Measurements from ENCODE around the gene MORN5.
A peak's percentile ranks its signal among the peaks of the same experiment; 100 is the strongest.

Gene MORN5

DNA sequence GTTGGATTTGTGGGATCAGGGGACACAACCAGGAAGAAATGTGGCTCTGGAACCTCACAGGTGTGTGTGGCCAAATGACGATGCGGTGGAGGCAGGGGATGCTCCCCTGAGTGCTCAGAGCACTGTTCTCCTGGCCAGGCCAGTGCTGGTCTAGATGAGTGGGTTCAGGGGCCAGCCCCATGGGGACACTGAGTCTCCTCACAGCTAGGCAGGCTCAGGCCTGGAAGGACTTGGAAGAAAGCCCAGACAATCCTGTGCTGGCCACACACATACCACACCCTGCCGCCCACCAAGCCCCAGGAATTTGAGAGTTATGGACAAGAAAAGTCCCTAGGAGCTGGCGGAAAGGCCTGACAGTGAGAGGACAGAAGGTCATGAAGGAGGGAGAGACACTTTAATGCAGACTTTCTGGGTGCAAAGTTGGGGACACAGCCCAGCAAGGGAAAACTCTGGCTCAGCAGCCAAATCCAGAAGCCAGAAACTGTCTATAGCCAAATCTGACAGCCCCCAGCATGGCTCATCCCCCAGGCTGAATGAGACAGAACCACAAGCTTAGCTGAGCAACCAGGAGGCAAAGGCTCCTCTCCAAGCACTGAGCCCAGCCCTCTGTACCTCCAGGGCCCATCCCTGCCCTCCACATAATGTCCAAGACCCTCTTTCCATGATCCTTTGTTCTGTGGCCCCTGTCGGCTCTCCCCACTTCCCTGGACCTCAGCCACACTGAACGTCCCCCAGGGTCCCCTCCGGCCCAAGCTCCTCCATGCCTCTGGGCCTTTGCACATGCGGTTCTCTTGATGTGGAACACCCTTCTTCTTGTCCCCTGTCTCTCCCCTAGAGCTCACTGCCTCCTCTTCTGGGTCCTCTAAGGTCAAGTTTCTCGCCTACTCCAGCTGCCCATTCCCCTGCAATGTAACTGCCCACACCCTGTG is 46.7 kb downstream of the MORN5 start:
- peak; percentile 73 for DNase-seq (ENCODE audit: low read depth)
- no peak overlapping the region for H3K4me3 ChIP-seq (ENCODE audit: low read length)

DNA sequence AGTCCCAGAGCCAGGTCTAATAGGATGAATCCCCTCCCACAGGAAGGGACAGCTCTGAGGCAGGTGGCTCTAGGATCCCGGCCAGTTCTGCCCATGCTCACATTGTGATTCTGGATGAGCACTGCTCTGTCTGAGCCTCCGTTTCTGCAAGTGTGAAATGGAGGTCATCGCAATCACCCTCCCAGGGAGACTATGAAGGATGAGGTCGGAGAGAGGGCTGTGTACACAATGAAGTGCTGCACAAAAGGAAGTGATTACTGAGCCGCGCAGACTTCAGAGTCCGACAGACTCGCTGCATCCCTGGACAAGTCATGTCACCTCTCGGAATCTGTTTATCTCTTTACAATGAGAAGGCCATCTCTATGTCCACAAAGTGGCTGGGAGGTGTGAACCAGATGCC is 47.4 kb downstream of the MORN5 start:
- TF ChIP-seq, protein P1, sequence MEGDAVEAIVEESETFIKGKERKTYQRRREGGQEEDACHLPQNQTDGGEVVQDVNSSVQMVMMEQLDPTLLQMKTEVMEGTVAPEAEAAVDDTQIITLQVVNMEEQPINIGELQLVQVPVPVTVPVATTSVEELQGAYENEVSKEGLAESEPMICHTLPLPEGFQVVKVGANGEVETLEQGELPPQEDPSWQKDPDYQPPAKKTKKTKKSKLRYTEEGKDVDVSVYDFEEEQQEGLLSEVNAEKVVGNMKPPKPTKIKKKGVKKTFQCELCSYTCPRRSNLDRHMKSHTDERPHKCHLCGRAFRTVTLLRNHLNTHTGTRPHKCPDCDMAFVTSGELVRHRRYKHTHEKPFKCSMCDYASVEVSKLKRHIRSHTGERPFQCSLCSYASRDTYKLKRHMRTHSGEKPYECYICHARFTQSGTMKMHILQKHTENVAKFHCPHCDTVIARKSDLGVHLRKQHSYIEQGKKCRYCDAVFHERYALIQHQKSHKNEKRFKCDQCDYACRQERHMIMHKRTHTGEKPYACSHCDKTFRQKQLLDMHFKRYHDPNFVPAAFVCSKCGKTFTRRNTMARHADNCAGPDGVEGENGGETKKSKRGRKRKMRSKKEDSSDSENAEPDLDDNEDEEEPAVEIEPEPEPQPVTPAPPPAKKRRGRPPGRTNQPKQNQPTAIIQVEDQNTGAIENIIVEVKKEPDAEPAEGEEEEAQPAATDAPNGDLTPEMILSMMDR (conservative IDR thresholded peaks at IDR 0.05; ENCODE audit: low read depth, low read length): no peak
- no peak for DNase-seq (ENCODE audit: low read depth)
- H3K4me3 ChIP-seq (ENCODE audit: low read length): no peak overlapping the region

More for the DNA sequence above, 46.7 kb downstream of the MORN5 start:
- TF ChIP-seq, protein P1 (conservative IDR thresholded peaks at IDR 0.05; ENCODE audit: low read depth, low read length): no peak

DNA sequence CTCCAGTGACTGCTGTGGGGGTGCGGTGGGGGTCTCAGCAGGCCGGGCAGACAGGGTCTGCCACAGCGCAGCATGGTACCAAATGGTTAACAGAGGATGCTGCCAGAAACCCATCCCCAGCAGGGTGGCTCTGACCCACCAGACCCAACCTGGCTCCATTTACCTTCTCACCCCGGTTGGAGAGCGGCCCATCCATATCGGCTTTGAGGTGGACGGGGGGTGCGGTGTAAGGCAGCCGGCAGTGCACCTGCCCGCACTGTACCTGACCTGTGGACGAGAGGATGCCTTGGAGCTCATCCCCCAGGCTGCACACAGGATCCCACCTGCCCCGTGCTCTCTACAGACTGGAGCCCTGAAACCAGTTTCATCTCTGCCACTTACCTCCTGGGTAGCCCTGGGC is 49.7 kb downstream of the MORN5 start:
- TF ChIP-seq, protein P1 (conservative IDR thresholded peaks at IDR 0.05; ENCODE audit: low read depth, low read length): no peak

DNA sequence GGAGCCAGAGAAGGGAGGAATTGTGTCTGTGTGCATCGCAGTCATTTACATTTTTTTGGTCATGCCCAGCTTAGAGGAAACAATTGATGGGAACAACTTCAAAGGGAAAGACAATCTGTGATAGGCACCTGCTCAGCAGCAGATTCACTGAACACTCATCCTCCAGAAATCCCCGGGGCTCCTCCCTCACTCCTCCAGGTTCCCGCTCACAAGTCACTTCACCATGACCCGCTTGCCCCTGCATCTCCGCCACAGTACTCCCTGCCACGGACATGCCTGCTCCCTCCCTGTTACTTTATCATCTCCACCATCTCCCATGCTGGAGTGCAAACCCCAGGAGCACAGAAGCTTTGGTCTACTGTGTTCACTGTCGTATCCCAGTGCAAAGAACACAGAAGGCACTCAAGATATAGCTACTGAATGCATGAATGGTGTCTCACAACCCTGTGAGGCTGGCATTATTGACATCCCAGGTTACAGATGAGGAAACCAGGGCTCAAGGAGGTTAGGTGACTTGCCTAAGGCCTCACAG is 52.8 kb downstream of the MORN5 start:
- TF ChIP-seq, protein P1 (conservative IDR thresholded peaks at IDR 0.05; ENCODE audit: low read depth, low read length): no peak
- DNase-seq (ENCODE audit: low read depth): no peak
- no peak overlapping the region for H3K4me3 ChIP-seq (ENCODE audit: low read length)

More for the DNA sequence above, 49.7 kb downstream of the MORN5 start:
- H3K4me3 ChIP-seq (ENCODE audit: low read length): no peak overlapping the region
- no peak for DNase-seq (ENCODE audit: low read depth)

DNA sequence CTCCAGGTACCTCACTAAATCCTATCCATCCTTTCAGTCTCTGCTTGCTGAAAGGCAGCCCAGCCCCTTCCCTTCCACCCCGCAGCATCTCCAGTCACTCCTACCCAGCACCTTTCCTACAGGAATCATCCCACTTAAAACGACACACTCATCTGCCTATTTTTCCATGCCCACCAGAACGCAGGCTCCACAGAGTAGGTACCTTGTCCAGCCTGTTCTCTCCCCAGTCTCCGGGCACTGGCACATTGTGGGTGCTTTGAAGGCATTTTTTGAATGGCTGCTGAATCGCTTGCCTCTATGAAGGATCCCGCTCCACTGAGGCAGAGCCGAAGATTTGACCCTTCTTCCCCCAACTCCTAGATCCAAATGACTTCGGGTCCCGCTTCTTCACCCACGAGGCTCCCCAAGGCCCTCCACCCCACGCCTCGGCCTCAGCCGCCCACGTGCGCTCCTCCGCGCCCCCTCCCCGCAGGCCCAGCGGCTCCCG is 53.4 kb downstream of the MORN5 start:
- TF ChIP-seq, protein P1 (conservative IDR thresholded peaks at IDR 0.05; ENCODE audit: low read depth, low read length): no peak
- DNase-seq (ENCODE audit: low read depth): no peak
- H3K4me3 ChIP-seq (ENCODE audit: low read length): no peak overlapping the region

DNA sequence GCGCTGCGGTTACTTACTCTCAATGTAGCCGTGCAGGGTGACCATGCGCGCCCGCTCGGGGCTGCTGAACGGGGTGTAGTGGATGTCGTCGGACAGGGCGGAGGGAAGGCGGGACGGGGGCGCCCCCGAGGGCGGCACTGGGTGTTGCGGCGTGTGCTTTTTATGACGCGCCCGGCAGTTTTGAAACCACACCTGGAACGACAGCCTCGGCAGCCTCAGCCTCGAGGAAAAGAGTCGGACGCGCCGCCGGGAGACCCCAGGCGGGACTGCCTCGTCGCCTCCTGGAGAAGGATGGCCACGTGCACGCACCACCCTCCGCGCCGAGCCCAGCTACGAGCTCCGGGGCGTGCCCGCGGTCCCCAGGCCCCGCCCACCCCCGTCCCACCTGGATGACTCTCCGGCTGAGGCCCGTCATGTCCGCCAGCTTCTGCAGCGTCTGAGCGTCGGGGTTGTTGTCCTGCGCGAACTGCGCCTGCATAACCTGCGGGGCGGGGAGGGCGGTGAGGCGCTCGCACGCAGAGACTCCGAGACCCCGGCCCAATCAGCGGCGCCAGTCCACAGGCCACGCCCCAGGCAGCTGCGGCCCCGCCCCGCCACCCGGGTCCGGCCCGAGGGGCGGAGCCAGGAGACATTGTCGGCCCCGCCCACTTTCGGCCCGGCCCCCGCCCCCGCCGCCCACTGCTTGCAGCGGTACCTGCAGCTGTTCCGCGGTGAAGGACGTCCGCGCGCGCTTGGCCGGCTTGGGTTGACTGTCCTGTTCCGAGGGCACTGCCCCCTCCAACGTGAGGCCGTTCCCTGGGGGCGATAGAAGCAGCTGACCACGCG is 54.1 kb downstream of the MORN5 start:
- TF ChIP-seq, protein P1 (conservative IDR thresholded peaks at IDR 0.05; ENCODE audit: low read depth, low read length): no peak
- H3K4me3 ChIP-seq (ENCODE audit: low read length): peak overlapping the region; percentile 27
- no peak for DNase-seq (ENCODE audit: low read depth)
